Caco-2 (cell line): Measurements from ENCODE around the gene GPC5. TPM values are rescaled to one million over a fixed set of nuclear protein-coding genes. Genes with fewer than 3 reads are reported as not detected.

Experiments
- BruUV-seq: library from RNA; stranded (reverse); fragments of 400-500 nt; replicated peaks from 2 replicates; lab custom pipeline; 2021; lab: Mats Ljungman, UMichigan
- CTCF ChIA-PET: fragments of 300-600 bp; sonication (Branson Sonifier 250); formaldehyde crosslinking; loops from one replicate; lab custom pipeline; 2022; ENCODE audit warnings: antibody characterized with exemption; lab: Charles Lee
- POLR2A ChIA-PET: fragments of 300-600 bp; sonication (Branson Sonifier 250); formaldehyde crosslinking; loops from one replicate; lab custom pipeline; 2022; ENCODE audit warnings: antibody characterized with exemption; lab: Charles Lee
- DNase-seq, 2 experiments: peaks; one replicate each; pipeline versions ENCODE4 v3.0.0 to v3.0.0-alpha.2; 2020 to 2022
- H3K27me3 ChIP-seq: replicated peaks from 2 replicates; pipeline ENCODE4 v1.6.0; 2011; ENCODE audit warnings: low read length; ENCODE audit not compliant: control insufficient read depth, insufficient read depth
- H3K36me3 ChIP-seq: 2 replicates; pipeline ENCODE4 v1.5.1; 2011; ENCODE audit warnings: low read length; ENCODE audit not compliant: control insufficient read depth, insufficient read depth
- H3K4me1 ChIP-seq: fragments of 250-450 bp; sonication (Bioruptor Pico); 2 replicates; pipeline ENCODE4 v1.5.1; 2020; ENCODE audit warnings: mild to moderate bottlenecking
- H3K4me3 ChIP-seq: 2 replicates; pipeline ENCODE4 v1.5.1; 2011; ENCODE audit warnings: low read depth, mild to moderate bottlenecking, control low read depth, low read length
- H3K9me3 ChIP-seq: fragments of 250-450 bp; sonication (Bioruptor Pico); 2 replicates; pipeline ENCODE4 v1.5.1; 2020; ENCODE audit warnings: mild to moderate bottlenecking, moderate library complexity
- H3K27ac Mint-ChIP-seq: one replicate; pipeline ENCODE4 v1.8.0; 2022; ENCODE audit warnings: mixed read lengths; ENCODE audit not compliant: unreplicated experiment
- H3K27me3 Mint-ChIP-seq: one replicate; pipeline ENCODE4 v1.8.0; 2022; ENCODE audit warnings: mixed read lengths; ENCODE audit not compliant: insufficient read depth, unreplicated experiment
- H3K36me3 Mint-ChIP-seq: one replicate; pipeline ENCODE4 v1.8.0; 2022; ENCODE audit warnings: mild to moderate bottlenecking, mixed read lengths; ENCODE audit not compliant: insufficient read depth, unreplicated experiment
- H3K4me1 Mint-ChIP-seq: one replicate; pipeline ENCODE4 v1.8.0; 2022; ENCODE audit warnings: low read depth, mixed read lengths; ENCODE audit not compliant: unreplicated experiment
- H3K4me3 Mint-ChIP-seq: one replicate; pipeline ENCODE4 v1.8.0; 2022; ENCODE audit warnings: mild to moderate bottlenecking, moderate library complexity, mixed read lengths; ENCODE audit not compliant: unreplicated experiment
- H3K9me3 Mint-ChIP-seq: one replicate; pipeline ENCODE4 v1.8.0; 2022; ENCODE audit warnings: mixed read lengths; ENCODE audit not compliant: unreplicated experiment
- intact Hi-C: fragments of 100-400 bp; cut with micrococcal nuclease; formaldehyde crosslinking; loops from one replicate; pipeline ENCODE4 v1.10.0; 2022; ENCODE audit not compliant: unreplicated experiment
- total RNA-seq: library from RNA; stranded (reverse); gene quantifications from 2 replicates; pipeline ENCODE4 v1.2.3, GENCODE V29; 2022
- TF ChIP-seq, protein P1 (sequence below), 2 experiments: fragments of 200-600 bp in 1 of 2; IDR thresholded peaks; 1 replicate in 1 of 2; 2 replicates in 1 of 2; pipeline versions ENCODE4 v1.5.1 to v1.8.0; 2011 to 2022; ENCODE audit warnings: antibody characterized with exemption in 1 of 2, control low read depth in 1 of 2, inconsistent platforms in 1 of 2, low read depth in 1 of 2, low read length in 1 of 2, mild to moderate bottlenecking in 1 of 2, moderate library complexity in 1 of 2; ENCODE audit not compliant: insufficient read depth in 1 of 2, severe bottlenecking in 1 of 2, unreplicated experiment in 1 of 2

Gene GPC5
- total RNA-seq, 1 experiment from 2014 or later: 4.1 TPM

DNA sequence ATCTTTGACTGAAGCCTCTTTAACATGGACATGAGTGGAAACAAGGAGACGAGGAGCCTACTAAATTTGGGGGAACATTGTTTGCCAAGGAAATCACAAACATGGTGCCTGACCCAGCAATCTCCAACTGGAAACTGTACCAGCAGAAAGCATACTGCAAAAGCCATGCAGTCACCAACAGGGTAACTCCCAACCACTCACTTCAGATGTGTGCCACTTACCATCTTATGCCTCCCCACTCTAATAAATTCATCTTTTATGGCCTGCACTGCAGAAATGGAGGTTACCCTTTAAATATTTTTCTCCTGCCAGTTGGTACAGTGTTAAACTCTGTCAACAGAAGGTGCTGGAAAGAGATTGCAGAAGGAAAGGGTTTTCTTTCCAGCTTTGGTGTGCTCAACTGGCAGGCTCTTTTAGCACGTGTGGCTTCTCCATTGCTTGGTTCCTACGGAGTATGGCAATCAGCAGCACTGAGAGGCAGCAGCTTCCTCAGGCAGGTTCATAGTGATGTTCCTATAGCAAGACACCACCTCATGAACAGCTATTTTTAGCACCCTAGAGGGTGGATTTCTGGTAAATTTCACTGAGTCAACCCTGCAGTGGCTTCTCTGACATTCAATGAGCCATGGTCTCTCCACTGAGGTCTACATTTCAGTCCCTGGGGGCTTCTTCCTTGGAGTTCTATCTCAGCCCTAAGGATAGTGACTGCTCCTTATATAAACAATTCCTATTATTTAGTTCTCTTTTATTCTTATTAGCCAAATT, 29.6 kb upstream of the GPC5 start:
- Mint-ChIP-seq H3K27ac (no peak overlapping the region), H3K4me3 (no peak overlapping the region), H3K27me3 (no peaks in the 10 kb centered on the region), H3K4me1 (no peaks in the 10 kb centered on the region), H3K9me3 (no peaks in the 10 kb centered on the region), H3K36me3 (no peaks in the 10 kb centered on the region)
- Histone ChIP-seq H3K4me1 (0 out of 2 replicates have a peak, but pooled peaks cover 3% of the 10 kb centered on the region), H3K36me3 (no peaks in the 10 kb centered on the region), H3K9me3 (no peaks in the 10 kb centered on the region), H3K27me3 (no peaks in the 10 kb centered on the region), H3K4me3 (no peak overlapping the region)
- POLR2A ChIA-PET: no interaction called here
- CTCF ChIA-PET: no interaction called here
- BruUV-seq: no TSS peak
- TF ChIP-seq, protein P1, sequence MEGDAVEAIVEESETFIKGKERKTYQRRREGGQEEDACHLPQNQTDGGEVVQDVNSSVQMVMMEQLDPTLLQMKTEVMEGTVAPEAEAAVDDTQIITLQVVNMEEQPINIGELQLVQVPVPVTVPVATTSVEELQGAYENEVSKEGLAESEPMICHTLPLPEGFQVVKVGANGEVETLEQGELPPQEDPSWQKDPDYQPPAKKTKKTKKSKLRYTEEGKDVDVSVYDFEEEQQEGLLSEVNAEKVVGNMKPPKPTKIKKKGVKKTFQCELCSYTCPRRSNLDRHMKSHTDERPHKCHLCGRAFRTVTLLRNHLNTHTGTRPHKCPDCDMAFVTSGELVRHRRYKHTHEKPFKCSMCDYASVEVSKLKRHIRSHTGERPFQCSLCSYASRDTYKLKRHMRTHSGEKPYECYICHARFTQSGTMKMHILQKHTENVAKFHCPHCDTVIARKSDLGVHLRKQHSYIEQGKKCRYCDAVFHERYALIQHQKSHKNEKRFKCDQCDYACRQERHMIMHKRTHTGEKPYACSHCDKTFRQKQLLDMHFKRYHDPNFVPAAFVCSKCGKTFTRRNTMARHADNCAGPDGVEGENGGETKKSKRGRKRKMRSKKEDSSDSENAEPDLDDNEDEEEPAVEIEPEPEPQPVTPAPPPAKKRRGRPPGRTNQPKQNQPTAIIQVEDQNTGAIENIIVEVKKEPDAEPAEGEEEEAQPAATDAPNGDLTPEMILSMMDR (IDR thresholded peaks at IDR 0.05; ENCODE audit: insufficient read depth in 1 of 2, low read depth in 1 of 2, low read length in 1 of 2, severe bottlenecking in 1 of 2, unreplicated experiment in 1 of 2): no peak
- intact Hi-C loops: no loop called here
- DNase-seq: no peak

DNA sequence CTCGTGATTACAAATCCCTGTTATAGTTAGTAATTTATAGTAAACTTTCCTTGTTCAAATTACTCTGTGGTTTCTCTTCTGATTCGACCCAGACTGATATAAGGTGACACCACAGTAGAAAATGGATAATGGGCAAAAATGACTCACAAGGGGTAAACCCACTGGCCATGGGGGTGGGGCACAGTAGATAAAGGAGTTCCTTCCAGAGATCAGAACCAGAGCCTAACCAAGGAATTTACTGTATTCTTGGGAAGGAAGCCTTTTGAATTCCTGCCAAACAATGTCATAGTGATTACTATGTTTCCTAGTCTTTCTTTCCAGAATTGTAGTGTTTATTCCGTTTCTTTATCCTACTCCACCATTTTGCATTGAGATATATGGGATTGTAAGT, 29.0 kb upstream of the GPC5 start:
- Histone ChIP-seq H3K9me3 (no peaks in the 10 kb centered on the region), H3K4me1 (0 out of 2 replicates have a peak, but pooled peaks cover 3% of the 10 kb centered on the region), H3K36me3 (no peaks in the 10 kb centered on the region), H3K4me3 (no peak overlapping the region), H3K27me3 (no peaks in the 10 kb centered on the region)
- no peaks in the 10 kb centered on the region for H3K4me1 Mint-ChIP-seq
- BruUV-seq: no TSS peak
- H3K27me3 Mint-ChIP-seq: no peaks in the 10 kb centered on the region
- H3K4me3 Mint-ChIP-seq: no peak overlapping the region
- intact Hi-C loops: no loop called here
- H3K9me3 Mint-ChIP-seq: no peaks in the 10 kb centered on the region
- H3K27ac Mint-ChIP-seq: no peak overlapping the region
- ChIA-PET POLR2A (no interaction called here), CTCF (no interaction called here)
- no peaks in the 10 kb centered on the region for H3K36me3 Mint-ChIP-seq
- TF ChIP-seq, protein P1 (IDR thresholded peaks at IDR 0.05; ENCODE audit: insufficient read depth in 1 of 2, low read depth in 1 of 2, low read length in 1 of 2, severe bottlenecking in 1 of 2, unreplicated experiment in 1 of 2): no peak
- DNase-seq: no peak

DNA sequence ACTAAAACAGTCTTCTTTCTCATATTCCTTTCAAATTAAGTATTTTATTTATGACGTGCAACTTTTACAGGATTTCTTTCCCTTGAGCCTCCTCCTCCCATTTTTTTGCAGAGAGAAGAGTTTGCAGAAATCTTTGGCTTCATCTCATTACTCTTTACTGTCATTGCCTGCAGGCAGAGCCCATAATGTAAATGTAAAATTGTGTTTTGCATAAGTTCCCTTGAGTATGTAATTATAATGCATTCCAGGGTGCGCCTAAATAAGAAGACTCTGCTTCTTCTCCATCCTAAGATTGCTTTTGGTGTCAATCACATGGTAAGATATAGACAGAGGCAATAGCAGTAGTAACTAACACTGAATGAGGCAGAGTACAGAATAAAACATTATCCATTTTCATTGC, 27.9 kb upstream of the GPC5 start:
- Mint-ChIP-seq H3K27ac (no peak overlapping the region), H3K4me3 (no peak overlapping the region), H3K27me3 (no peaks in the 10 kb centered on the region), H3K4me1 (no peaks in the 10 kb centered on the region), H3K36me3 (no peaks in the 10 kb centered on the region), H3K9me3 (no peaks in the 10 kb centered on the region)
- H3K4me1 ChIP-seq: 0 out of 2 replicates have a peak, but pooled peaks cover 3% of the 10 kb centered on the region
- no peaks in the 10 kb centered on the region for H3K9me3 ChIP-seq
- ChIA-PET POLR2A (no interaction called here), CTCF (no interaction called here)
- no TSS peak for BruUV-seq
- TF ChIP-seq, protein P1 (IDR thresholded peaks at IDR 0.05; ENCODE audit: insufficient read depth in 1 of 2, low read depth in 1 of 2, low read length in 1 of 2, severe bottlenecking in 1 of 2, unreplicated experiment in 1 of 2): no peak
- no peak overlapping the region for H3K4me3 ChIP-seq
- no peak for DNase-seq
- H3K36me3 ChIP-seq: no peaks in the 10 kb centered on the region
- H3K27me3 ChIP-seq: no peaks in the 10 kb centered on the region
- intact Hi-C loops: no loop called here
